Type B pancreatic cell (in vitro differentiated cells): ENCODE data around the gene SLC6A19. TPM values are rescaled to one million over a fixed set of nuclear protein-coding genes. Genes with fewer than 3 reads are reported as not detected.

Experiments
- DNase-seq: peaks from one replicate; pipeline ENCODE4 v3.0.0; 2021; ENCODE audit warnings: mixed read lengths; ENCODE audit not compliant: unreplicated experiment; ENCODE audit errors: extremely low spot score
- H3K27ac Mint-ChIP-seq: 2 replicates; pipeline ENCODE4 v1.8.0; 2021; ENCODE audit warnings: mild to moderate bottlenecking, mixed read lengths
- H3K27me3 Mint-ChIP-seq: 2 replicates; pipeline ENCODE4 v1.8.0; 2021; ENCODE audit warnings: mixed read lengths
- H3K36me3 Mint-ChIP-seq: 2 replicates; pipeline ENCODE4 v1.8.0; 2021; ENCODE audit warnings: mixed read lengths
- H3K4me1 Mint-ChIP-seq: one replicate; pipeline ENCODE4 v1.8.0; 2021; ENCODE audit warnings: mixed read lengths; ENCODE audit not compliant: unreplicated experiment
- H3K4me3 Mint-ChIP-seq: 2 replicates; pipeline ENCODE4 v1.8.0; 2021; ENCODE audit warnings: mild to moderate bottlenecking, mixed read lengths
- H3K9me3 Mint-ChIP-seq: 2 replicates; pipeline ENCODE4 v1.8.0; 2021; ENCODE audit warnings: mixed read lengths
- total RNA-seq: library from RNA; stranded (reverse); gene quantifications from 2 replicates; pipeline ENCODE4 v1.2.1, GENCODE V29; 2021; ENCODE audit warnings: low replicate concordance
- TF ChIP-seq, protein P1 (sequence below): fragments of 200-600 bp; sonication (generic); conservative IDR thresholded peaks from 2 replicates; pipeline ENCODE4 v1.5.0; 2021; ENCODE audit warnings: antibody characterized with exemption, mild to moderate bottlenecking

The SLC6A19 gene
- total RNA-seq, 1 donor from 2014 or later, result 12.6 TPM

DNA sequence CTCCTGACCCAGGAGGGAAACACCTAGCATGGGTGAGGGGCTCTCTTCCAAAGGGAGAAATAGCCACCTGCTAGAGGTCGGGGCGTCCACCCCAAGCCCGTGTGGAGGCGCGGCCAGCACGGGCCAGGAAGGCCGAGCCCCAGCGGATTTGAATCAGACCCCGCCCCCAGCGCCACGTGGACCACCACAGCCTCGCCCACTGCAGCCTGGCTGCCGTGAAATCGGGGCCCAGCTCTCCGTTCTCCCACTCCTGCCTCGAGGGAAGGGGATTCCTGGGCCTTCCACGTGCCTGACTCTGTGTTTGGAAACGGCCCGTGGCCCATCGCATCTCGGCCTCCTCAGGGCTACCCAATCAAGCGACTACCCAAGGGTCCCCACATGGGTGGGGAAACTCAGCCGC, 55.4 kb downstream of the SLC6A19 start:
- TF ChIP-seq, protein P1, sequence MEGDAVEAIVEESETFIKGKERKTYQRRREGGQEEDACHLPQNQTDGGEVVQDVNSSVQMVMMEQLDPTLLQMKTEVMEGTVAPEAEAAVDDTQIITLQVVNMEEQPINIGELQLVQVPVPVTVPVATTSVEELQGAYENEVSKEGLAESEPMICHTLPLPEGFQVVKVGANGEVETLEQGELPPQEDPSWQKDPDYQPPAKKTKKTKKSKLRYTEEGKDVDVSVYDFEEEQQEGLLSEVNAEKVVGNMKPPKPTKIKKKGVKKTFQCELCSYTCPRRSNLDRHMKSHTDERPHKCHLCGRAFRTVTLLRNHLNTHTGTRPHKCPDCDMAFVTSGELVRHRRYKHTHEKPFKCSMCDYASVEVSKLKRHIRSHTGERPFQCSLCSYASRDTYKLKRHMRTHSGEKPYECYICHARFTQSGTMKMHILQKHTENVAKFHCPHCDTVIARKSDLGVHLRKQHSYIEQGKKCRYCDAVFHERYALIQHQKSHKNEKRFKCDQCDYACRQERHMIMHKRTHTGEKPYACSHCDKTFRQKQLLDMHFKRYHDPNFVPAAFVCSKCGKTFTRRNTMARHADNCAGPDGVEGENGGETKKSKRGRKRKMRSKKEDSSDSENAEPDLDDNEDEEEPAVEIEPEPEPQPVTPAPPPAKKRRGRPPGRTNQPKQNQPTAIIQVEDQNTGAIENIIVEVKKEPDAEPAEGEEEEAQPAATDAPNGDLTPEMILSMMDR, result no peak
- H3K36me3 Mint-ChIP-seq, result no peaks in the 10 kb centered on the region
- no peak overlapping the region for H3K4me3 Mint-ChIP-seq
- H3K9me3 Mint-ChIP-seq, result no peaks in the 10 kb centered on the region
- H3K27ac Mint-ChIP-seq, result no peak overlapping the region
- no peaks in the 10 kb centered on the region for H3K4me1 Mint-ChIP-seq
- H3K27me3 Mint-ChIP-seq, result no peaks in the 10 kb centered on the region
- no peak for DNase-seq

DNA sequence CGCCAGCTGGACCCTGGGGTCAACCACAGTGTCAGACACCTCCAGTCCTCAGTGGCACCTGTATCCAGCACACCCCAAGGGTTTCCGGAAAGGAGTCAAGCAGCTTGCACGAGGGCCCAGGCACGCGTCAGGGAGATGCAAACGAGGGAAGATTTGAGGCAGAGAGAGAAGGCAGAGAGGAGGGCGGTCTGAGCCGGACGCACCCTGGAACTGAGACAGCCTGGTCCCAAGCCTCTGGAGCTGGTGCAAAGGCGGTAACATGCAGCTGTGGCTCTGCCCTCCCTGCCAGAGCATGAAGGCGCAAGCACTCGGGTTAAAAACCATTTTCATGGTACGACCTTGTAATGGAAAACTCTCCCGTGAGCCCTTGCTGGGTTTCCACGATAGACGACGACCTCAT, 56.0 kb downstream of the SLC6A19 start:
- DNase-seq, result no peak
- H3K4me3 Mint-ChIP-seq, result no peak overlapping the region
- no peak overlapping the region for H3K27ac Mint-ChIP-seq
- no peaks in the 10 kb centered on the region for H3K4me1 Mint-ChIP-seq
- no peaks in the 10 kb centered on the region for H3K27me3 Mint-ChIP-seq
- H3K9me3 Mint-ChIP-seq, result no peaks in the 10 kb centered on the region
- no peaks in the 10 kb centered on the region for H3K36me3 Mint-ChIP-seq
- TF ChIP-seq, protein P1, result no peak

DNA sequence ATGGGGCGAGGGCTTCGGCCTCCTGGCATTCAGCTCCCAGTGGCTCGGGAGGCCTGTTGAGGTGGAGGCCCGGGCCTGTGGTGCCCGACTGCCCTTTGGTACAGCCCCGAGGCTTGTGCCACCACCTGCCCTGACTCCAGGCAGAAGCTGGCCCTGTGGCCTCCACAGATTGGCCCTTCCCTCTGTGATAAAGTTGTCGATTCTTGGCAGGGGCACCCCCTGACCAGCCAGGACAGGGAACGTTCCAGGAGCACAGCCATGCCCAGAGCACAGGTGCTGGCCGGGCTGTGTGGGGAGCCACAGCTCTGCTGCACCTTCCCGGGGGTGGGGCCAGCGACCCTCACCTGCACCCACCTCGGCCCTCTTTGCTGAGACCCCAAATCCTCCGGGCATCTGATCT, 56.4 kb downstream of the SLC6A19 start:
- TF ChIP-seq, protein P1, result no peak
- Mint-ChIP-seq H3K4me1 (no peaks in the 10 kb centered on the region), H3K27ac (no peak overlapping the region), H3K27me3 (no peaks in the 10 kb centered on the region), H3K4me3 (no peak overlapping the region), H3K9me3 (no peaks in the 10 kb centered on the region), H3K36me3 (no peaks in the 10 kb centered on the region)
- DNase-seq, result no peak

DNA sequence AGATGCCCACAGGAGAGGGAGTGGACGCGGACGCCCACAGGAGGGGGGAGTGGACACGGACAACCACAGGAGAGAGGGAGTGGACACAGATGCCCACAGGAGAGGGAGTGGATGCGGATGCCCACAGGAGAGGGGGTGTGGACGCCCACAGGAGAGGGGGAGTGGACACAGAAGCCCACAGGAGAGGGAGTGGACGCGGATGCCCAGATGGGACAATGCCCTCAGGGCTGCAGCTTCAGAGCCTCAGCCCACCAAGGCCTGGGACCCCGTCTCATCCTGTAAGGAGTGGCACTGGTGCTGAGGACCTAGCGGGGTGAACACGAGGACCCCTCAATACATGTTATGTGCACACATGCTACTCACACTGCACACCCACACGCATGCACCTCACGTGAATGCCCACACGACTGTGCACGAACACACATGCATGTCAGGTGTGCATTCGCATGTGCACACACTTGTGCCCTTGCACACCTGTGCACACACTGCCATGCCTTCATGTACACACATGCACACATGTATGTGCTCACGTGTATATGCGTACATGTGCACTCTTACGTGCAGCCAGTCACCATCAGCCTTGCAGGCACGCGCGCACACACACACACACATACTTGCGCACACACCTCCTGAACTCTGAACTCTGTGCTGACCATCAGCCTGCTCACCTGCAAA, 58.5 kb downstream of the SLC6A19 start:
- H3K9me3 Mint-ChIP-seq, result no peaks in the 10 kb centered on the region
- no peak for DNase-seq
- H3K4me3 Mint-ChIP-seq, result no peak overlapping the region
- H3K27ac Mint-ChIP-seq, result no peak overlapping the region
- no peaks in the 10 kb centered on the region for H3K36me3 Mint-ChIP-seq
- no peaks in the 10 kb centered on the region for H3K4me1 Mint-ChIP-seq
- no peaks in the 10 kb centered on the region for H3K27me3 Mint-ChIP-seq
- TF ChIP-seq, protein P1, result no peak

DNA sequence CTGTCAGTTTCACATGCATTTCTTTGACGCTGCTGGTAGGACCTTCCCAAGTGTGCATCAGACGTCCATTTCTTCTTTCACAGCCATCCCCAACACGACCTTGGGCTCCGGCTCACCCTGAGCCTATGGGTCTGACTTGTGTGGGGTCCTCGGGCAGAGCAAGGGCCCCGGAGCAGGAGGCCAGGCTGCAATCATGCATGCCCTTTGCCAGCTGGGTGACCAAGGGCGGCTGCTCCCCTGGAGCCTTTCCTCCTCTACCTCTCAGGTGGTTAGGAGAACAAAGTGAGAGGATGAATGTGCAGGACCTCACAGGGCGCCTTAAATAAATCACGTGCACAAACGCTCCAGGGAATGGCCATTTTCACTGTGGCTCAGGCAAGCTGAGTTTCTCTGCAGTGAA, 60.2 kb downstream of the SLC6A19 start:
- DNase-seq, result no peak
- Mint-ChIP-seq H3K4me3 (no peak overlapping the region), H3K4me1 (no peaks in the 10 kb centered on the region), H3K9me3 (no peaks in the 10 kb centered on the region), H3K27ac (no peak overlapping the region), H3K27me3 (no peaks in the 10 kb centered on the region), H3K36me3 (no peaks in the 10 kb centered on the region)
- TF ChIP-seq, protein P1, result no peak
